ENCODE measurements around the gene HOXC13.
A peak's percentile ranks its signal among the peaks of the same experiment; 100 is the strongest.

HOXC13 gene

GRCh38 chr12:53983568-53983949, 44.9 kb downstream of the HOXC13 start:
- no peak for DNase-seq (ENCODE audit: low read depth in 2 of 2)
- no peak overlapping the region for H3K4me3 ChIP-seq (replicated peaks in 1 of 2; ENCODE audit: low read depth in 2 of 2, low read length in 2 of 2)
- no peak for TF ChIP-seq CTCF (IDR thresholded peaks at IDR 0.05; ENCODE audit: low read depth, low read length)

GRCh38 chr12:53983950-53984572, 45.4 kb downstream of the HOXC13 start:
- no peak for DNase-seq (ENCODE audit: low read depth in 2 of 2)
- no peak for TF ChIP-seq CTCF (IDR thresholded peaks at IDR 0.05; ENCODE audit: low read depth, low read length)
- no peak overlapping the region for H3K4me3 ChIP-seq (replicated peaks in 1 of 2; ENCODE audit: low read depth in 2 of 2, low read length in 2 of 2)

- DNase-seq (ENCODE audit: low read depth in 2 of 2): peak; percentile 66 to 69
- no peak within 1 kb of the TSS for H3K4me3 ChIP-seq (replicated peaks in 1 of 2; ENCODE audit: low read depth in 2 of 2, low read length in 2 of 2)
Measured at GRCh38 chr12:53984901-53985691, 46.5 kb downstream of the HOXC13 start, which contains the start of gene HOXC10. TSS of gene HOXC10 (plus strand) at chr12:53985146. CDS start at chr12:53985260, 114 bp downstream.

GRCh38 chr12:53985692-53985993, 47.0 kb downstream of the HOXC13 start:
- DNase-seq (ENCODE audit: low read depth in 2 of 2): no peak
- no peak for TF ChIP-seq CTCF (IDR thresholded peaks at IDR 0.05; ENCODE audit: low read depth, low read length)
- no peak overlapping the region for H3K4me3 ChIP-seq (replicated peaks in 1 of 2; ENCODE audit: low read depth in 2 of 2, low read length in 2 of 2)

More at GRCh38 chr12:53984901-53985691, 46.5 kb downstream of the HOXC13 start, which contains the start of gene HOXC10:
- TF ChIP-seq CTCF (IDR thresholded peaks at IDR 0.05; ENCODE audit: low read depth, low read length): peak; percentile 56

- DNase-seq (ENCODE audit: low read depth in 2 of 2): no peak
- TF ChIP-seq CTCF (IDR thresholded peaks at IDR 0.05; ENCODE audit: low read depth, low read length): no peak
- H3K4me3 ChIP-seq (replicated peaks in 1 of 2; ENCODE audit: low read depth in 2 of 2, low read length in 2 of 2): no peak overlapping the region
Measured at GRCh38 chr12:53985994-53986685, 47.5 kb downstream of the HOXC13 start.

GRCh38 chr12:53986686-53987483, 48.3 kb downstream of the HOXC13 start:
- DNase-seq (ENCODE audit: low read depth in 2 of 2): no peak
- TF ChIP-seq CTCF (IDR thresholded peaks at IDR 0.05; ENCODE audit: low read depth, low read length): no peak
- no peak overlapping the region for H3K4me3 ChIP-seq (replicated peaks in 1 of 2; ENCODE audit: low read depth in 2 of 2, low read length in 2 of 2)
